A204.1 (cell line): ENCODE data around the gene STARD13.

Experiments
- FAIRE-seq: peaks from 2 replicates; lab custom pipeline; 2012; peaks lifted over from hg19 to GRCh38; lab: Jason Lieb, UNC

STARD13 gene

DNA sequence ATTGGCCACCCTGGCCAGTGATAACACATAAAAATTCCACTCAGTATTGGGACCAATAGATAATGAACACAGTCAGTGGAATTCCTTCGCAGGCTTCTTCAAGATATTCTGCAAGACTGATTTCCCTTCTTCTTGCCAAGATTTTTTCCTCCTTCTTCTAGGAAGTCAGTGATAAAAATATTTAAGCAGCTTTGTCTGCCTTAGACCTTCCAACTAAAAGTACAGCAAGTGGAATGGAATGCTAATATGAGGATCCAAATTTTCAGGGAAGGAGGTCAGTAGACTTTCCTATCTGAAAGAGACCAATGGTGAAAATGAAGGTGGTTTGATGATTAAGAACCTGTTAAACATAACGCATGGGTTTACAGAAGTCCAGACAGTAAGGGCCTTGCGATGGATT lies 9.6 kb downstream of the STARD13 start:
- FAIRE-seq = no peak

DNA sequence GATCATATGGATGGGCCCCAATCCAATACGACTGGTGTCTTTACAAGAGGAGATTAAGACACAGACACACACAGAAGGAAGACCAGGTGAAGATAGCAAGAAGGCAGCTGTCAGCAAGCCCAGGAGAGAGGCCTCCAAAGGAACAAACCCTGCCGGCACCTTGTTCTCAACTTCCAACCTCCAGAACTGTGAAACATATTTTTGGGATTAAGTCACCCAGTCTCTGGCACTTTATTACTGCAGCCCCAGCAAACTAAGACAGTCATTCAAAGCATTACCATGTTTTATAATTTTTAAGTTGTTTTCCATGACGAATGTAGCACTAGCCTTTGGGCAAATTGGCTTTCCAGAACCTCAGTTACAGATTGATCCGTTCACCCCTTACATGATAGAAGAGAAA lies 11.3 kb downstream of the STARD13 start:
- no peak for FAIRE-seq

DNA sequence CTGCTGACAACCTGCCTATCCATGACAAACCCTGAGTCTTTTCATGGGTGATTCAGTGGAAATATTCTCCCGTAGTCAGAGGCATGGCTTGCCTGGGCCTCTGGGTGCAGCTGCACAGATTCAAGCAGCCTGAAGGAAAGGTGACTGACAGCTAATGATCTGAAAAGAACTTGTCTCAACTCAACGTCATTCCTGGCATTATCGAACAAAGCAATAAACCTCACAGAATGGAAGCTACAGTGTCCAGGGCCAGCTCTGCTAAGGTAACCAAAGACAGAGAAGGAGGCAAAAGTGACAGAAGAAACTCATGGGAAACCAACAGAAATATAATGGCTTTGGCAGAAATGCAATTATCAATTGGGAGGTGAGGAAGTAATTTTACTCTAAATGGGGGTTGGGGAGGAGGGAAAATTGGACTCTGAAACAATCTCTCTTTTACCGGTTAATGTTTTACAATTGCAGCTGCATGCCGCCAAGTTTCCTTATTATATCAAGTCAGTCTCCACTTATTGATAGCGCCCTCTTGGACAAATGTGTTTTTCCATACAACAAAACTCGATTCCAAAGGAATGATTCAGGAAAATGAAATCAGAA lies 12.9 kb downstream of the STARD13 start:
- no peak for FAIRE-seq

DNA sequence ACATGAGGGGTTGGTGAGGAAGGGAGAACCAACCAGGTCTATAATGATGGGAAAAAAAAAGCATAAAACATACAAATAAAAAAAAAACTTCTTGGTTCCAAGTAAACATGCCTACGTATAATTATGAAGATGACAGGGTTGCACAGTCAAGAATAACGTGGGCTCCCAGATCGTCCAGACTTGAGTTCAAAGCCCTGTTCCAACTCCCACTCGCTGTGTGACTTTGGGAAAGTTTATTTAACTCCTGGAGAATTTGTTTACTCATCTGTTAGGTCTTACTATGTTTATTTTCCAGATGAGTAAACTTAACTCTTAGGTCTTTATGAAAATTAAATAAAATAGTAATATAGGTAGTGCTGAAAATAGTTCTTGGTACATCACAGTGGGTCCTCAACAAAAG lies 13.8 kb downstream of the STARD13 start:
- no peak for FAIRE-seq

DNA sequence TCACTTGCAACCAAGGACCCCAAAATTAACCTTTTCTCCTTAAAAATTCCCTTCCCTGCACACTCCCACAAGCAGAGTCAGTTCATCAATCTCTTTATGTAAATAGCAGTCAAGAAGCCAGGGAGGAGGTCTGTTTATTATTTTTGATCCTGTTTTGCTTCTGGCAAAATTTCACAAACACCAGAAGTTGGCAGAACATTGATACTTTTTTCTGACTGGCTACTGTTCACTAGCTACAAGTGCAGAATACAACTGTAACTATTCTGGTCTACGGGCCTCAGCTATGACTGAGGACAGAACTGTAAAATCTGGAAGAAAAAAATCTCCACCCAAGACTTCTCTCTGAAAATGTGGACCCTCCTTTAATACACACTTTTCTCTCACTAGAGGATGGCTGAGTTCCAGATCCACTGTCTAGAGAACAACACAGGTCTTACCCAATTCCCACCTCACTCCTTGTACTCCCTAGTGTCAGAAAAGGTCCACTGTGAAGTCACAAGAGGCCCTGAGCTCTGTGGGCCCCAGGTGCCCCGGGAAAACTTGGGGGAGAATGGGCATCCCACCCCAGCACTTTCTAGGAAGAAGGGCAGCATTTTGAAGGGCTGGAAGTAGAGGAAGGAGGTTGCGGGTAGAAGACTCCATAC lies 14.5 kb downstream of the STARD13 start:
- no peak for FAIRE-seq

DNA sequence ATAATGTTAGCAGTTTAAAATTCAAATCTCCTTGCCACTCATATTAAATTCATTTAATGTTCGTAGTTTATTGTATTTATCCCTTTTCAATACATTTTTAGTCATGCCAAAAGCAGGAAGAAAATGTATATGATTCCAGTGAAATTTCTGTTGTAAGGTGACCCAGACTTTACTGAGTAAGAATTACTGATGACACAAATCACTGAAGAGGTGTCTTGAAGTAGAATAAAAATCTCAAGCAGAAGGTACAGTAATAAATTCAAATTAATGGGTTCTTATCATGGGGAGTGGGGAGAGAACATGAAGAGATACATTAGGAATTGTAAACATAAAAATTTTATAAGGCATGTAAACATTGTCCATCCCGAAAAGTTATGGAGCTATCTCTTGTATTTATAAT lies 19.9 kb downstream of the STARD13 start:
- no peak for FAIRE-seq

DNA sequence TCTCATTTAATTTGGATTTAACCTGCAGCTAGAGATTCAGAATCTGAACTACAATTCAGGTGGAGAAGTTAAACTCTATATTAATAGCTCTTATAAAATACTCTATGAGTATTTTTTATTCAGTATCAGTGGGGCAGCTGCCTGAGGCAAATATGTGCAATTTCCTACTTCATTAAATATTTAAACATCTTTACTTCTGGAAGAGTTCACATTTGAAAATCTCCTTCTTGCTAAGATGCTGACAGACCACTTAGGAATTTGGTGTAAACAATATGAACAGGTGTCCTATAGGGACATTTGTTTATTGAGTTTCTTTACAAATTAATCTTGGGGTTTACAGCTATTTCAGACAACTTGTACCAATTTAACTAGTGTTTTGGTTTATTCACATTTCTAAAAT lies 20.4 kb downstream of the STARD13 start:
- no peak for FAIRE-seq

DNA sequence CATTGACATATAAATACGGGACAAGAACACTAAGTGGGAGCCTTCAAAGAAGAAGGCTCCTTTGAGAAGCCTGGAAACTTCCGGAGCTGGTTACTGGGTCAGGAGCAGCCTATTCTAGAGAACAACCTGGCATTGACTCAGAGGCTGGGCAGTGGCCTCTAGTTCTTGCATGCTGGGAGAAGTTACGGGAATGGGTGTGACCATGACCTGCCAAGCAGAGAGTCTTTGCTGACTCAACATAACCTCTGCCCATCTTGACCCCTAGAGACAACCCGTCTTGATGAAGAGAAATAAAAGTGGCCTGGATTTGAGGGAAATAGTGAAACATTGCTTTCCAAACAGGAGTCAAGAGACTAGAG lies 21.0 kb downstream of the STARD13 start:
- FAIRE-seq = no peak

DNA sequence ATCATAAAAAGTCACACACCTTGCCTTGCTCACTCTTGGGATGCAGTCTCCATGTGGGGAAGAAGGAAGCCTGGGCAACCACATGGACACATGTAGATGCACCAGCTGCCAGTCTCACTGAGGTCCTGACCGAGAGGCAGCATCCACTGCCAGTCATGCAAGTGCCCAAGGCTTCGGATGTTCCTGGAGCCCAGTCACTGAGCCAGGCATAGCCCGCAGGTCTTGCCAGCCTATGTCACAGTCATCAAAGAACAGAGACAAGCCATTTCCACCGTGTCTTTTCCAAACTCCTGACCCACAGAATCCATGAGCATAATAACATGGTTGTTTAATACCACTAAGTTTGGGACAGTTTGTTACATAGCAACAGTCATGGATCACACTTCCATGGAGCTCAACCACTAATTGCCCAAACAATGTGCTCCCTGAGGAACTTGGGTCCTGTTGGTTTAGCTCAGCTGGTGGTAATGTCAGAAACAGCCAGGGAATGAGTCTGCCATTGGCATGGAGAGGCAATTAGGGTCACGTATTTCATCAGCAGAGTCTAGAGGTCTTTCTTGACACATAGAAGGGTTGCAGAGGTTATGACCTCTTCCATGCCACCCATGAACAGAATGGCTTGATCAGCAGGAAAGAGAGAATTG lies 21.5 kb downstream of the STARD13 start:
- FAIRE-seq = no peak

DNA sequence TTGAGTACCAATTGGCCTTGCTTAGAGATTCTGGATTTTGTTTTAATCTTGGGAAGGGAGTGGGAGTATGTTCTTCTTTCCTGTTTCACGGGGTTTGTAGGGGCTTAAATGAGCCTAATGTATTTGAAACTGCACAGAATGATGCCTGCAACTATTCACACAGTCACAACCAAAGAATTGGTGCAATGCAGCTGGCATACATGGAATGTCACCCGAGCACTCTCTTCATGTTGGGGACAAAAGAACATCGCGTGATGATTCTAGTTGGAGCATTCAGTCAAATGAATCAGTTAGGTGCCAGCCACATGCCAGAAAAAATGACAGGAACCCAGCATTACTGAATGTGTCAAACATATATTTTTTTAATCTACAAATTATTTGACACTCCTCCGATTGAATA lies 22.1 kb downstream of the STARD13 start:
- no peak for FAIRE-seq

DNA sequence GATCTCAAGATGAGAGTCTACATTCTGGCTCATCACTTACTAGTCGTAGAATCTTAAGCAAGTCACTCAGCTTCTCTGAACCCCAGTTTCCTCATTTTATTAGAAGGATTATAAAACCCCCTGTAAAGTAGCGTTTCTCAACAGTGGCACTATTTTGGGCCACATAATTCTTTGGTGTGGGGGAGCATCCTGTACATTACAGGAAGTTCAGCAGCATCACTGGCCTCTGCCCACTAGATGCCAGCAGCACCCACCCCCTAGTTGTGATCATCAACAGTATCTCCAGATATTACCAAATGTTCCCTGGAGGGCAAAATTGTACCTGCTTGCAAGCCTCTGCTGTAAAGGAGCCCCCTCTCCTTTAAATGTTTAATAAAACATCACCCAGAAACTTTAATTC lies 22.6 kb downstream of the STARD13 start:
- no peak for FAIRE-seq

DNA sequence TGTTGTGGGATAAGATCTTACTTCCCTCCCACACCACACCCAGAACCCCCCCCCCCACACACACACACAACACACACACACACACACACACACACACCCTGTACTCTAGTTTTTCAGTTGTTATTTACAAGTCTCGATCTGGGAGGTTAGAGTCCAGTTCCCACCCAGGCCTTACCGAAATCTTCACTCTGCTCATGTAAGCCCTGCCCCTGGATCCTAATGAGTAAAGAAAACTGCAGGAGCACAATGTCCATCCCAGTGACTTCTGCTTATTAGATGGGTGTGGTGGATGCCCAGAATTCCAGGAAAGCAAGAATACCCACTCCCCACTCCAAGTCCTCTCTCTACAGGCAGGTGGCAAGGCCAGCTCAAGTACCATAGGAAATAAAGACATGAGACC lies 23.0 kb downstream of the STARD13 start:
- FAIRE-seq = no peak

DNA sequence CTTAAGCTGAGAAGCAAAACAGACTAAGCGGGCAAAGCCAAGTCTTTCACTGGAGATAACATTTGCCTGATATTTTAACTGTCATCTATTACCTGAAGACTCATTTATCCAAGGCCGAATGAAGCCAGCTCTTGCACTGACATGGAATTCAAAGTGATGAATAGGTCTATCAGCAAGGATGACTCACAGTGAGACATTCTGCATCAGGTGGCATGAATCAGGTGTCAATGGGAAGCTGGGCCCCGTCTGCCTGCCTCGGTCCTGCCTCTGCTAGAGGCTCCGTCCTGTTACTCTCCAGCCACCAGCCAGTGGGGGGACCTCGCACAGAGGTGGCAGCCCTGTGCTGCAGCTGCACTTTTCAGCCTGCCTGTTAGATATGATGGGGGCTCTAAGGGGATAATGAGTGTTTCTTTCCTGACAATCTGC lies 23.5 kb downstream of the STARD13 start:
- FAIRE-seq = no peak

DNA sequence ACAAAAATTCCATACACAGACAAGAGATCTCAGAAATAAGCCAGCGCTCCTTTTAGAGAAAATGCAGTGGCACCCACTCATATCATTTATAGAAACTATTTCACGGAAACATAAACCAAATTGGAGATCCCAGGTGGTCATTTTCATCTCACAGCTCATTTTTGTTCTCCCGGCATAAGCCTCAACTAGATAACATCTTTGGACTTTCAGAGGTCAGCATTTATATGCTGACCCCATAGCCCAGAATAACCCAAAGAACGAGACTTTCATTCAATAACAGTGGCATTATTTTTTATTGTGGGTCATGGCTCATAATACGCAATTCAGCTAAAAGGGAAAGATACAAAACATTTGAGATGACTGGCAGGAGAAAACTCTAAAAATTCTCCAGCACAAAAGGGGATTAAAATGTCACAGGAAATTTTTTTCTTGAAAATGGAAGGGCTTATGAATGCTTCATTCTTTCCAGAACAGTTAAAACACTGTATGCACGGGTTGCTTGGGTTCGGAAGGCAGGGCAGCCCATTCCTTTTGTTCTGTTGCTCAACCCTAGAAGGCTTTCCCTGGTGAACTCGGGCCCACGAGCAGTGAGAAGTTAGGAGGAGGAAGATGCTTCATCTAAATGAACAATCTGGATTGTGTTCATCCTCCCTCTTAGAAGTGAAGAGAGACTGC lies 24.0 kb downstream of the STARD13 start:
- FAIRE-seq = no peak

DNA sequence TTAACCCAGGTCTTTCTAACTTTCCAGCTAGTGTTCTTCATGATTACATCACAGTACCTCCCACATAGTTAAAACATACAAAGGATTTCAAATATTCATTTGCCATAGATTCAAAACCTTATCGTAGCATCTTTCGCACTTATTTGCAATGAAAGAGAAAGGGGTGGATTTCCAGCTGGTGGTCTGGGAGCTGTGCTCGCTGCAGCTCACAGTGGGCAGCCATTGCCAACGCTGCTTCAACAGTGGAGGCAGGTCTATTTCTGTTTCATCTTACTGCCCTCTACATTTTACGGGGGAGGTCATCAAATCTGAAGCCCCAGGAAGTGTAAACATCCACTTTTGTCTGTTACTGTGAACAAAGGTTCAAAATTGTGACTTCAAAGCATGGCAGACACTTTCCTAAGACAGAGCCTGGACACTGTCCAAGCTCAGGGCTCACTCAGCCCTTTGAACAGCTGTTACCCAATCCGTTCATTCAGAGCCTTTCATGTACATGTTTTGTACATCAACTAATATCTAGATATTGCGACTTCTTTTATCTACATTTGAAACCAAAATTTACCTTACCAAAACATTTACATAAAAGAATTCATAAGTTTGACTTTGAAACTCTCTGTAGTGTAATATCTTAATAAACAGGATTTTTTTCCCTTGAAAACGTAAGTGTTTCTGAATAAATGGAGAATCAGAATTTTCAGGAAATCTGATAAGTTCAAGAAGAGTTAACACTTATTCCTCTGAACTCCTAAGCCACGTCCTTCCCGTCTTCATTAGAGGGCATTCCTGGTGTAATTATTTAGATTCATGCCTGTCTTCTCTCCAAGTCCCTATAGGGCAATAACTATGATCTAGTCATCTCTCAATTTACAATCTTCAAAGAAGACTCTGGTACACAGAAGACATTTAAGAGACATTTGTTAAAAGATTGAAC lies 25.1 kb downstream of the STARD13 start:
- no peak for FAIRE-seq

DNA sequence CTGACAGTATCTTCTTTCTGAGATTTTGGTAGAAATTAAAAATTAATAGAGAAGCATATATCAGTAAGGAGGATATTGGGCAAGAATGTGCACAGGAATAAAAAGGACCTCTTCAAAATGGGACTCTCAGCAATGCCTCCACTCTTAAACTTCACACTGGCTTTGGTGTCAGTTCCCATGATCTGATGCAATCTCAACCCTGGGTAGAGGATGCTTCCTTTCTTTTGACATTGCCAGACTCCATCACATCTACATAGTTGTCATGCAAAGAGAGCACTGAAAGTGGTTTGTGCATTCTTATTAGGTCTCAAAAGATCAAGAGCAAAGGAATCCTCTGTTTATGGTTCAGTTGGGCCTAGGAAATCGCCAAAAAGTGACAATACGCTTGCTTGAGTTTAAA lies 26.3 kb downstream of the STARD13 start:
- no peak for FAIRE-seq

DNA sequence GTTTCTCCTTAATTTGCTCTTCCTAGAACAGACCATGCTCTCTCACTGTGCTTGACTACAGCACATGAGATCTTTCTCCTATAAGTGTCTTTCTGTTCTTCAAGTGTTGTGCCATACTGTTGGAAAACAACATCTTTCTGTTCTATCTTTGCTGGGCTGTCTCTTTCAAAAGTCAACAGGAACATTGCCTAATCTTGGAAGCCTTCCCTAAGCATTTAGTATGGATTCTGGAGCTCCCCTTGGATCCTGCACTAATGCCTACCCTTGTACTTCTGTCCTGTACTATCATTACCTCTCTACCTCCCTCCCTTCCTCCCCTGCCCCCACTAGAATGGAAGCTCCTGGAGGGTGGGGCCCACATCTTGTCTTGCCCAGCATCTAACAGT lies 26.8 kb downstream of the STARD13 start:
- FAIRE-seq = no peak

DNA sequence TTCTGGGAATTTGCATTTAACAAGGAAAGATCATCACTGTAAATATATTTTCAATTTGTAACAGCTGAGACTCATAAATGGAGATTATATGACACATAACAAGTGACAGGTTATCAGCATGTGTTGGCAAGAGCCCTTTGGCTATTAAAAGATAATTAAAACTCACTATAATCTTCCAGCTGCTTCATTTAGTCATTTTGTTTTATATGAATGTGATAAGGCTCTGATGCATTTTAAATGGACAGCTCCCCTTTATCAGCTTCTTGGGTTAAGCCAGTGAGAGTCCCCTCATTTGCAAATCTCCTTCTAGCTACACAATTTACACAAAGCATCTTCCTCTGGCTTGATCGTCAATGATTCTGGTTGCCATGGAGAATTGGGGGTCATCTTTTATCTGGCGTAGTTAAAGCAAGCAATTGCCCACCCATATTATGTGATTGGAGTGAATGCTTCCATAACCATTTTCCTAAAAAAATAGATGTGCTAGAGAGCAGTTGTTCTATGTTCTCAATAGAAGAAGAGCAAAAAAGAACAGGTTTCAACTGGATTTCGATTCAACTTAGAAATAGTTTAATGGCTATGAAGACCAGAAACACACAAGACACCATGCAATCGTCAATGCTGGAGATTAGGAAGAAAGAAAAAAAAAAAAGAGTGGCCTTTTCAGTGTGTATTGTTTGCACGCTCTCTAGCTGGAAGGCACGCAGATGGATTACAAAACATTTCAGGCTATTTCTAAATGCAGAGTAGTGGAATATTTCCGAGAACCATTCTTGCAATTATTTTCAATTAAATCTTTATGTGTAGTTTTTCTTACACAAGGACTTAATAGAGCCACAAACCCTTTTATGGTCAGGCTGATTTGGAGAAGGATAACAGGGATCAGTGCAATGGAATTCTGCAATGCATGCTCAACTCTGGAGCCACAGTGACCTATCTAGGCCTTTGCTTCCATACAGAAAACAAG lies 27.4 kb downstream of the STARD13 start:
- FAIRE-seq = no peak

DNA sequence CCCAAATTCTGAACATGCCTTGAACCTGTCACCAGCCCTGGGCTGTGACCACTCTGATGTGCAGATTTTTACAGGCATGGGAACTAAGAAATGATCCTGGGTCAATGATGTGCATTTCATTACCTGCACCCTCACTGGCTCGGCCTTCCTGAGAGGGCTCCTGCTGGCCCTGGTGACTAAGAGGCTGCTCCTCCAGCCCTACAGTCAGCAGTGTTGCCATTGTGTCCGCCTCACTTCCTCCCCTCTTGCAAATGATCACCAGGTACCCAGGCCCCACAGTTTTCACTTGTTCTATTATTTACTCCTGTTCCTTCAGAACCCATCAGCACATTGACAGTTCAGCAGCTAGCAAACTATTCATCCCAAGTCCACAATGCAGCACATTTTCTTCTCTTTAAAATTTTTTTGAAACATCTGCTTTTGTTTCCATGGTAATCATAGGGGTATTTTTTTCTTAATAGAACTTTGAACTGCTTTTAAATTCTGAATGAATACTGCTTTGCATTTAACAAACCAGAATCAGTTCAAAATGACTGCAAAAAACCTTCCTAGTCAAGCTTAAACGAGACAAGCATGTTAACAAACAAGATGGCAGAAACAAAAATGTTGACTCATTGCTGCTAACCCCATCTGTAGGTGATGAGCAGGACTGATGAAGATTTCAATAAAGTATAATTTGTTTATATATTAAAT lies 29.3 kb downstream of the STARD13 start:
- FAIRE-seq = no peak

DNA sequence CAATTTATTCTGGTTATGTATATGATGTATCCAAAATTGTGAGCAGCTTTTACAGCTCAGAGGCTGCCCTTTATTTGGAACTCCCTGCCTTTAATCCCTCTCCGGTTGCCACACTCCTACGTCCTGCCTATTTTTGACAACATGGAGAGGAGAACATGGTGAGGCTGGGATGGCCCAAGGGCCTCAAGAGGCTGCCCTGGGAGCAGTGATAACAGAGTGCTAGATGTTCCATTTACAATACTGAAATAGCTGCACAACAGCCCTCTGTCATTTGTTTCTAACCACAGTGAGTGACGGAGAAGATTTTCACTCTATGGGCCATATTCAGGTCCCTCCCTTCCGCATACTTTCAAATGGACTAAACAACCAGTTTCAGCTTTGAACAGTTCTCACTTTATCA lies 33.4 kb downstream of the STARD13 start:
- no peak for FAIRE-seq
